Cortex of kidney (tissue), 1 donor: Measurements from ENCODE around the gene FAAH.
"Not testable (repeated sequence)": the region's sequence is repeated elsewhere in the genome, so short reads cannot be mapped to it uniquely, and the experiment has no call there.

Source experiments
- DNase-seq: peaks from one replicate; lab custom pipeline; 2025; lab: John Stamatoyannopoulos, UW

The FAAH gene

DNA sequence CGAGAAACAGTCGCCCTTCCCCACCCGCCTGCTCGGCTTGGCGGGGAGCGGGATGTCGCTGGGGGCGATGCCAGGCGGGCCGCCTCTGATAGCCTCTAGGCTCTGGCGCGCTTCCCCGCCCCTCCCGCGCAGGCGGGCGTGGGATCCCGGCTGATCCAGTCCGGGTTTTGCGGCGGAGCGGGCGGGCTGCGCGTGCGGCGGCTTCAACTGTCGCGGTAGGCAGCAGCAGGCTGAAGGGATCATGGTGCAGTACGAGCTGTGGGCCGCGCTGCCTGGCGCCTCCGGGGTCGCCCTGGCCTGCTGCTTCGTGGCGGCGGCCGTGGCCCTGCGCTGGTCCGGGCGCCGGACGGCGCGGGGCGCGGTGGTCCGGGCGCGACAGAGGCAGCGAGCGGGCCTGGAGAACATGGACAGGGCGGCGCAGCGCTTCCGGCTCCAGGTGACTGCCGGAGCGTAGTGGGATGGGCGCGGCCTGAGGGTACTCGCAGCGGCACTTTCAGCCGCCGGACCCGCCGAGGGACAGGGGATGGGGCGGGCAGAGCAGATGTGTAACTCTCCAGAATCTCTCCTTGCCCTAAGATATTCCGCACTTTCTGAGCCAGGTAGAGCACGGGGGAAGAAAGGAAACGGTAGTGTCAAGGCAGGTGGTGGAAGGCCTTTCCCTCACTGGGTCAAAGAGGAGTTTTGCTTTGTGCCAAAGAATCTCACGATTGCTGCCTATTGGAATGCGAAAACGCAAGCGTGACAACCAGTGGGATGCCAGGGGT, at the start of gene FAAH:
TSS of gene FAAH (plus strand) at position 210 of the 764 bp plus-strand sequence. CDS start at position 242, 32 bp downstream.
- DNase-seq, result peak; percentile 19

DNA sequence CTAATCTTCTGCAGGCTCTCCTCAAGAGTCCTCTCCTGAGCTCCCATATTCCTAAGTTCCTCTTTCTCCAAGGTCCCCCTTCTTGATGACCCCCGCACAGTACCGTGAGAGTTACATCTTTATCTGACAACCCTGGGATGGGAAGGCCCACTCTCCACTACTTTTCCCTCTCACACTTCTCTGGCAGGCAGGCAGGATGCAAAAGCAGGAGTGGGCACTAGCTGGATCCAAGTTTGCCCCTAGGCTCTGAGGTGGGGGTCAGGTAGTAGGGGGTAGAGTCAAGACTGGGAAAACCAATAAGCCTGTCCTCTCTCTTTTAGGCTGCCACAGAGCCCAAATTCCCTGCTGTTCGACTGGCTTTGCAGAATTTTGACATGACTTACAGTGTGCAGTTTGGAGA, 49.6 kb upstream of the FAAH start:
- no peak for DNase-seq

DNA sequence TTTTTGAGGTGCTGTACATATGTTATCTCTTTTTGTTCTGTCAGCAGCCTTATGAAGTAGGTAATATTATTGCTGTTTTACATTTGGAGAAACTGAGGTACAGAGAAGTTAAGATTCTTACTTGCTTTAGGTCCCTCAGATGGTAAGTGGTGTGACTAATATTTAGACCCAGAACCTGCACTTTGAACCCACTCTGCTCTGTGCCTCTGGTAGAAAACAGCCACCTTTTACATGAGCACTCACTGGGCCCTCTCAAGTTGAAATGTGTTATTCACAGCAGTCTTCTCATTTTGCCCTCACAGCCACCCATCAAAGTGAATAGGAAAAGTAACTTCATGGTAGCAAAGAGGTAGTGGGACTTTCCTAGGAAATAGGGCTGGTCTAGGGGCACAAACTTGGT, 48.8 kb upstream of the FAAH start:
- DNase-seq, result no peak

DNA sequence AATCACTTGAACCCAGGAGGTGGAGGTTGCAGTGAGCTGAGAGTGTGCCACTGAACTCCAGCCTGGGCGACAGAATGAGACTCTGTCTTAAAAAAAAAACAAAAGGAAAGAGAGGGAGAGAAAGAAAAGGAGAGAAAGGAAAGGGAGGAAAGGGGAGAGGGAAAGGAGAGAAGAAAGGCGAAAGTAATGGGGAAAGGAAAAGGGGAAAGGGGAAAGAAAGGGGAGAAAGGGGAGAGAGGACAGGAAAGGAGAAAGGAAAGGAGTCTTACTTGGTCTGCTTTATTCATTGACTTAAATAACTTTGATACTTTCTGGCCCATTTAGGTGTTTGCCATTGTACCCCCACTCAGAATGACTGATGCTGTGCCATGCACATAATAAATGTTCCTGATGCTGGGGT, 41.8 kb upstream of the FAAH start:
- DNase-seq, result no peak

DNA sequence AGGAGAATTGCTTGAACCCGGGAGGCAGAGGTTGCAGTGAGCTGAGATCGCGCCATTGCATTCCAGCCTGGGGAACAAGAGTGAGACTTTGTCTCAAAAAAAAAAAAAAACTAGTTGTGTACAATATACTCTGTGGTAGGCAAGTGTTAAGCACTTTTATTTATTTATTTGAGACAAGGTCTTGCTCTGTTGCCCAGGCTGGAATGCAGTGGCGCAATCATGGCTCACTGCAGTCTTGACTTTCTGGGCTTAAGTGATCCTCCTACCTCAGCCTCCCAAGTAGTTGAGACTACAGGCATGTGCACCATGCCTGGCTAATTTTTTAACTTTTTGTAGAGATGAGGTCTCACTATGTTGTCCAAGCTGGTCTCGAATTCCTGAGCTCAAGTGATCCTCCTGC, 38.2 kb upstream of the FAAH start:
- DNase-seq, result not testable (repeated sequence)

DNA sequence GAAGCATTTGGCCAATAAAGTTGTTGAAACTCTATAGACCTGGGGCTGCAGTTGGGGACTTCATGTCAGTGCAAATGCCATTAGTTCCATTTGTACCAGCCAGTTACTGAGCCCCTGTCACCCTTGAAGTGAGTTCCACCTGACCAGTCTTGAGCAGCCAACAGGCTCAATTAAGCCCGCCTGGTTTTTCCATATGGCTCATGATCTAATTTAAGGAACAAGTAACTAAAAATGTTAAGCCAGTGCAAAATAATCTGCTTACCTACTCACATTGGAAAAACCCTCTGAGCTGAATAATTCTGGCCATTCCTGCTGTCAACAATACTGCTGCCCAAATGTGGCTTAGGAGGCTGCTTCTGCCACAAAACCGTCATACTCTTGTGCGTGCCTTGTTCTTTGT, 32.0 kb upstream of the FAAH start:
- DNase-seq, result no peak

DNA sequence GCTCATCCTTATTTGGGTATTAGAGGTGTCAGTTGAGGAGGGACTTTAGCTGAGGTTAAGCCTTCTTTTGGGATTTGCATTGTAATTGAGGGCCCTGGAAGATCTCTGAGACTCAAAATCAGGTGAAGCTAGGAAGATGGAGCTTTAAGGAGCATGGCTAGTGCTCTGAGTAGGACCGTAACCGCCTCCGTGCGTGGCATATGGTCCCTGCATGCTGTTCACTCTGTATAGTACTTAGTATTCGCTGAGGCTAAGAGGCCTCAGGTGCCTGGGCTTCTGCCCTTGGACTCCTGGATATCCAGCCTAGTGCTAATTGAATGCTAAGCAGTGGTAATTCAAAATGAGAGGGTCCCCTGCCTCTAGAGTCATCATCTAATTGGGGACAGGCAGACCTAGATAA, 31.0 kb upstream of the FAAH start:
- no peak for DNase-seq

DNA sequence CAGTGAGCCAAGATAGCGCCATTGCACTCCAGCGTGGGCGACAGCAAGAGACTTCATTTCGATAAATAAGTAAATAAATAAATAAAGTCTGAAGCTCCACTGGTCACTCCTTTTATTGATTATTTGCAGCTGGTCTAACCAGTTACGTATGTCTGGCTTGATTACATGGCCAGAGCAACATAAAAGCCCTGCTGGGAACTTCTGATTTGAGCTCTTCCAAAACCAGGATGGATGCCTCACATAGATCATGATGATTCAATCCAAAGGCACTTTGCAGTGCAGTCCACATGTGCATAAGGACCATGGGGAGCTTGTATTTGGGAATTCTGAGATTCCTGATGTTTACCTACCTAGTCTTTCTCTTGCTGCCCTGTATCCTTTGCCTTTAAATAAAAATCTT, 29.5 kb upstream of the FAAH start:
- DNase-seq, result no peak

DNA sequence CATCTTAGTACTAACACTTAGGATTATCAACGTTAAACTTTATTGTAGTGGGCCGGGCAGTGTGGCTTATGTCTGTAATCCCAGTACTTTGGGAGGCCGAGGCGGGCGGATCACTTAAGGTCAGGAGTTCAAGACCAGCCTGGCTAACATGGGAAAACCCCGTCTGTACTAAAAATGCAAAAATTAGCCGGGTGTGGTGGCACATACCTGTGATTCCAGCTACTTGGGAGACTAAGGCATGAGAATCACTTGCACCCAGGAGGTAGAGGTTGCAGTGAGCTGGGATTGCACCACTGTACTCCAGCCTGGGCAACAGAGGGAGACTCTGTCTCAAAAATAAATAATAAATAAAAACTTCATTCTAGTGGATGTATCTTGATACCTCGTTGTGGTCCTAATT, 28.3 kb upstream of the FAAH start:
- DNase-seq, result not testable (repeated sequence)

DNA sequence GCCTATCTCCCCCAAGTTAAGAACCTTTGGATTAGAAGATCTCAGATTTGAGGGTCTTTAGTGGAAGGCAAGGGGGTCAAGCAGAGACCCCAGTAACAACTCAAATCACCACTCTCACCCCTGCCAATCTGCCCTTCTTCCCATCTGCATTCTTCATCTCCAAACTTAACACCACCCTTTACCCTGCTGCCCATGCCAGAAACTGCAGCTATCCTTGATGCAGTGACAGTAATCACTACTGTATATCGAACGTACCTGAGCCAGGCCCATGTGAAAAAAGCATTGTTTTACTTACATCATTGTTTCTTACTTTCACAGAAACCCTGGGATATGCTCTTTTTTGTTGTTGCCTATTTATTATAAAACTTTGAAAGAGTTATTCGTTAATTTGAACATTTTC, 27.0 kb upstream of the FAAH start:
- no peak for DNase-seq

DNA sequence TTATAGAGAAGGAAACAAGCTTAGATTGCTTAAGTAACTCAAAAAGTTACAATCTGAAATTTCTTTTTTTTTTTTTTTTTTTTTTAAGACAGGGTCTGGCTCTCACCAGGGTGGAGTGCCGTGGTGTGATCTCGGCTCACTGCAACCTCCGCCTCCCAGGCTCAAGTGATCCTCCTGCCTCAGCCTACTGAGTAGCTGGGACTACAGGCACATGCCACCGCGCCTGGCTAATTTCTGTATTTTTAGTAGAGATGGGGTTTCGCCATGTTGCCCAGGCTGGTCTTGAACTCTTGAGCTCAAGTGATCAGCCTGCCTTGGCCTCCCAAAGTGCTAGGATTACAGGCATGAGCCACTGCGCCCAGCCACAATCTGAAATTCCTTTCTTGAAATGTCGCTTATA, 26.4 kb upstream of the FAAH start:
- DNase-seq, result not testable (repeated sequence)

DNA sequence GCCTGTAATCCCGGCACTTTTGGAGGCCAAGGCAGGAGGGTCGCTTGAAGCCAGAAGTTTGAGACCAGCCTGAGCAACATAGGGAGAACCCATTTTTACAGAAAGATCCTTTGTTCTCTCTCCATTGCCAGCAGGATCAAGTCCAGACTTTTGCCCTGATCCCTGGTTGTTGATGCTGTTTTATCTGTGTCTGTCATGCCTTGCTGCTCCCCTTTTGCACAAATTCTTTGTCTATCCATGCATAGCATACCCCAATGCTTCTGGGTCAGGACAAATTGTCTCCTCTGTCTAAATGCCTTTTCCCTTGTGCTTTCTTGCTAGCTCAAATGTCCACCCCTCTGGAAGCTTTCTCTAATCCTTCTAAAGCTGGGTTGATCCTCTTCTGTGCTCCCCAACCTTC, 25.3 kb upstream of the FAAH start:
- no peak for DNase-seq

DNA sequence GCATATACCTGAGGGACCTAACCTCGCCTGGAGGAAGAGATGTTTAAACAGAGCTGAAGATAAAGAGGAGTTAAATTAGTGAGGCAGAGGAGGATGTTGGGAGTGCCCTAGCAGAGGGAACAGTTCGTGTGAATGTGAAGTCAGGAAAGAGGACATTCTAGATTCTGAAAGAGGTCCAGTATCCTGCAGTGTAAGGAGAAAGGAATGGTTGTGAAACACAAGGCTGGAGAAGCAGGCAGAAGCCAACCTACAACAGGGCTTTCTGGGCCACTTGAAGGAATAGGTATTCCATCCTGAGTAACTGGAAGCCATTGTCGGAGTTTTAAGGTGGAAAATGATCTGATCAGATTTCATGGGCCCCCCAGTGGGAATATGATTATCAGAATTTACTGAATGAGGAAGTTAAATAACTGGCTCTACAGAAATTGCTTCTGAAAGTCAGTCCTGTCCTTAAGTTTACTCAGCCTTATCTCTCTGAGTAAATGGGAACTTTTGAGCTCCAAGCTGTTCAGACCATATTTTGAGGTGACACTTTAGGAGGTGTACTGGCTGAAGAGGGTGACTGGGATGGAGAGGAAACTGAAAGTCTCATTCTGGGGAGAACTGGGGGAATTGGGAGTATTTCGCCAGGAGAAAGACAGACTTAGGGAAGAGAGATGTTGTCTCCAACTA, 24.4 kb upstream of the FAAH start:
- no peak for DNase-seq

DNA sequence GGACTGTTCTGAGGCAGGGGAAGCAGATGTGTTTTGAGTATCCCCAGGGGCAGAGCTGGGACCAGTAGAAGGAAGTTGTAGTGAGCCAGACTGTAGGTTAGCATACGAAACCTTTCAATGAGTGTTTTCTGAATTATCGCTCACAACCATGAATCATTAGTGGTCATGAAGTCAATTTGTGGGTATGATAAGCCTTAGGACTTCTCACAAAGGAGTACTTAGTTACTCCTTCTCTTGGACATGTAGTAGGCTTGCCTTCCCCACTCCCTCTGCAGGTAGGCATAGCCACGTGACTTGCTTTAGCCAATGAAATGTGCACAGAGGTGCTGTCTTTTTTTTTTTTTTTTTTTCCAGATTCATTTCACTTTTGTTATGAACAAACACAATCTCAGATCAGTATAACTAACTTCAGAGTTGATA, 23.9 kb upstream of the FAAH start:
- DNase-seq, result no peak

DNA sequence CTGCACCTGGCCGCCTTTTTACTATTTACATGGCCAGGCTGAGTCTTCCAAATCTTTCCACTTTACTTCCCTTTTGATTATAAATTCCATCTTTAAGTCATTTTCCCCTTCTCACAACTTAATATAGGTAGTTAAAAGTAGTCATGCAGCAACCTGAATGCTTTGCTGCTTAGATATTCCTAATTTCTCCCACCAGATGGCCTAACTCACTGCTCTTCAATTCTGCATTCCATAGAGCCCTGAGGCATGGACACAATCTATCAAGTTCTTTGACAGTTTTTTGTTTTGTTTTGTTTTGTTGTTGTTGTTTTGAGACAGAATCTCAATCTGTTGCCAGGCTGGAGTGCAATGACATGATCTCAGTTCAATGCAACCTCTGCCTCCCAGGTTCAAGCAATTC, 21.7 kb upstream of the FAAH start:
- no peak for DNase-seq

DNA sequence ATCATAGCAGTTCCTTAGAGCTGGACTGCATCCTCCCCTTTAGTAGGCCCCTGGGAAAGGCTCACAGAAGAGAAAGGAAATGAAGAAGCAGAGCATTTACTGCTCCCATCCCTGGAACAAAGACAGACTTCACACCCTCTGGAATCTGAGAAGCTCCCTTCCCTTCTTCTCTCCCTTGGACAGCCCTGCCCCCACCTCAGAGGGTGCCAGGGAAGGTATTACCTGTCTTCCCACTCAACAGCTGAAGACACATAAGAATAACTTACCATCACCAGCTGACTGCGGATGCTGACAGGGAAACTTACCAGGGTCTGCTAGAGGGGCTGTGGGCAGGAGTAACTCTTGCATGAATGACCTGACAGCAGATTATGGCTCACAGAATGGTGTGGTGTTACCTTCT, 14.1 kb upstream of the FAAH start:
- no peak for DNase-seq

DNA sequence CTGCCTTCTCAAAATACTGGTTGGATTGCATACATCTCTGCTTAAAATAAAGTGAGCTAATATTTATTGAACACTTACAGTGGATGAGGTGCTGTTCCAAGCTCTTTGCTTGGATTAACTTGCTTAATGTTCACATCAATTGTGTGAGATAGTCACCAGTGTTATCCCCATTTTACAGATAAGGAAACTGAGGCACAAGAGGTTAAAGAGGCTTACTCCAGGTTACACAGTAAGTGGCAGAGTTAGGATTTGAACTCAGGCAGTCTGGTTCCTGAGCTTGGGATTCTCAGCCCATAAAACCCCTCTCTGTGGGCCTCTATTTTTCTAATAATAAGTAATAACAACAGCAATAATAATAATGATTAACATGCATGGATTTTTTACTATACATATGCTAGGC, 13.6 kb upstream of the FAAH start:
- DNase-seq, result no peak

DNA sequence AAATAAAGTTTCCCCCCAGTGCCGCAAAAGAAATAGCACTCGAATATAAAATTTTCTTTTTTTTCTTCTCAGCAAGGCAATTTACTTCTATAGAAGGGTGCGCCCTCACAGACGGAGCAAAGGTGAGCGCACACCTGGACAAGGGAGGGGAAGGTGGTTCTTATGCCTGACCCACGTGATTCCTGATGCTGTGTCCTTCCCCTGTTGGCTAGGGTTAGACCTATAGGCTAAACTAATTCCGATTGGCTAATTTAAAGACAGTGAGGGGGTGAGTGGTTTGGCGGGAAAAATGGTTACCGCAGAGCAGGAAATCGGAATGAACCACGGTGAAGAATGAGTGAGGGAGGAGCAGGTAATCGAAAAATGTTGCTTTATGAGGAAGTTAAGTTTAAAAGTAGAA, 607 bp upstream of the FAAH start:
- no peak for DNase-seq

DNA sequence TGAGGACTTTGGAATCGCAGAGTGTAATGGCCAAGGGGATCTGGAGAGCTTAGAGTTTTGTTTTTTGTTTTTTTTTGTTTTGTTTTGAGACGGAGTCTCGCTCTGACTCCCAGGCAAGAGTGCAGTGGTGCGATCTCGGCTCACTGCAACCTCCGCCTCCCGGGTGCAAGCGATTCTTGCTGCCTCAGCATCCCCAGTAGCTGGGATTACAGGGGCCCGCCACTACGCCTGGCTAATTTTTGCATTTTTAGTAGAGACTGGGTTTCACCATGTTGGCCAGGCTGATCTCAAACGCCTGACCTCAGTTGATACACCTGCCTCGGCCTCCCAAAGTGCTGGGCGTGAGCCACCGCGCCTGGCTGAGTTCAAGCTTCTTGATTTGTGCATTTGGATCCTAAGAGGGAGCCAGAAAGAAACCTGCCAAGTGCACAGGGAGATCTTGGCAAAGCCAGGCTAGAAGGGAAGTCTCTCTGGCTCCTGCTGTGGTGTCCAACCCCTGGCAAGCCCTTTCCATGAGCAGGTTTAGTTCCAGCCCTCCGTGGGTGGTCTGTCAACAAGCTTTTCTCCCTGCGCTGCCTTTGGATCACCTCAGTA, 852 bp downstream of the FAAH start:
- DNase-seq, result no peak

DNA sequence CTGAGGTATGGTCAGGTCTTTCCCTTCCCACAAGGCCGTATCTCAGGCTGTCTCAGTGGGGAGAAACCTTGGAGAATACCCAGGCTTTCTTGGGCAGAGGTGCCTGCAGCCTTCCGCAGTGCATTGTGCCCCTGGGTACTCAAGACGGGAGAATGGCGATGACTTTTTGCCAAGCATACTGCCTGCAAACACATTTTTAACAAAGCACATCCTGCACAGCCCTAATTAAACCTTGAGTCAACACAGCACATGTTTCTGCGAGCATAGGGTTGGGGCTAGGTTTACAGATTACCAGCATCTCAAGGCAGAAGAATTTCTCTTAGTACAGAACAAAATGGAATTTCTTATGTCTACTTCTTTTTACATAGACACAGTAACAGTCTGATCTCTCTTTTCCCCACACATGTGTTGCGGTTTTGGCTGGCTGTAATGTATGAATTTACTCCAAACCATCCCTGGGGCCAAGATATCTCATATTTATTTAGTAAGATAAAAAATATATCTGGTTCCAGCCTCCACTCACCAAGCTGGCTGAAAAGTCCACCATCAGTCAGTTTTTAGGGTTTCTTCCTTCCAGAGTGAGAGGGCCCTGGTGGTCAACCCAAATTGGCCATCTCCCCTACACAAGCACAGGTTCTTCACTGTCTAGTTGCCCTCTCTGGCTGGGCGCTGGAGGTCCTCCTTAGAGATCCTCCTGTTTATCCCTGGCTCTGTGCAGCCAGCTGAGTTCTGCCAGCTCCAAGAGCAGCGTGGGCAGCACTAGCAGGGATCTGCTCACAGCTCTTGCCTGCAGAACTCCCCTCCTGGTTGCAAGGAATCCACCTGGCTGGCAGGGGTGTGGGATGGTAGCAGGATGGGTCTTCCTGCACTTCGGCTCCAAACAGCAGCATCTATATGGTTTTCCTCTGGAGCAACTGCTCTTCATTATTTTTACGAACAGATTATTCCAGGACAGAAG, 2.6 kb downstream of the FAAH start:
- DNase-seq, result no peak

DNA sequence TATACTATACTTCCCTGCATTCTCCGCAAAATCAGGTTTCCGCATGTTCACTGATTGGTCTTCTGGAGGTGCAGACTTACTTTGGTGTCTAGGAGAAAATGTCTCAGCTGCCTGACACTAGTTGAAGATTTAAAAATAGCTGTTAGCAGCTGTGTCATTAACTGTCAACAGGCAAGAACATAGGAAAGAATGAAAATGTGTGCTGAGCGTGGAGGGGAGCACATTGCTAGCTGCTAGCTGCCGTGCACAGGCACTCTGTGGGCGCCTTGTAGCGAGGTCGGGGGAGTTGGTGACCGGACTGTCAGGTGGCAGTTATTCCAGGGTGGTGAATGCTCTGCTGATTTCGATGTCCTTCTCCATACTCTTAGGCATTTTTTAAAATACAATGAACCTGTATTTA, 5.2 kb downstream of the FAAH start:
- no peak for DNase-seq

DNA sequence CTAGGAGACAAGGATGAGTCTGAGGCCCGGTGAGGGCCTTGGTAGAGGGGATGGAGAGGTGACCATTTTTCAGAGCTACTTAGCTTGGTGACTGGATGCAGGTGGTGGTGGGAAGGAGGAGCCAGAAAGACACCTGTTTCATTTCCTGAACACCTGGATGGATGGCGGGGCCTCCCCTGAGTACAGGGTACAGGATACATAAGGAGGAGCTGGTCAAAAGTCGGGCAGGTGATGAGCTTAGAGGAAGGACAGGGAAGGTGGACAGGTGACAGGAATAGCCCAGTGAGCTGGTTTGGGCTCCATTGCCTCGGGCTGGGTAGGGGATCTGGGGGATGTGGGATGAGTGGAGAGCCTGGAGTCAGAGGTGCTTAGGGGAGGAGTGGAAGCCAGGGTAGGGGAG, 6.3 kb downstream of the FAAH start:
- DNase-seq, result no peak
